Calu3 (cell line): Measurements from ENCODE around the gene UNC13B. TPM values are rescaled to one million over a fixed set of nuclear protein-coding genes. Genes with fewer than 3 reads are reported as not detected.

Experiments used
- BruUV-seq: library from RNA; stranded (reverse); fragments of 400-500 nt; replicated peaks from 2 replicates; lab custom pipeline; 2021; lab: Mats Ljungman, UMichigan
- CTCF ChIA-PET: fragments of 300-600 bp; sonication (Branson Sonifier 250); formaldehyde crosslinking; loops from one replicate; lab custom pipeline; 2022; ENCODE audit warnings: antibody characterized with exemption; lab: Charles Lee
- DNase-seq: peaks from one replicate; pipeline ENCODE4 v3.0.0; 2022
- H3K27ac Mint-ChIP-seq: one replicate; pipeline ENCODE4 v1.8.0; 2022; ENCODE audit warnings: mixed read lengths; ENCODE audit not compliant: unreplicated experiment
- H3K27me3 Mint-ChIP-seq: one replicate; pipeline ENCODE4 v1.8.0; 2022; ENCODE audit warnings: mixed read lengths; ENCODE audit not compliant: unreplicated experiment
- H3K36me3 Mint-ChIP-seq: one replicate; pipeline ENCODE4 v1.8.0; 2022; ENCODE audit warnings: mild to moderate bottlenecking, moderate library complexity, mixed read lengths; ENCODE audit not compliant: insufficient read depth, unreplicated experiment
- H3K4me1 Mint-ChIP-seq: one replicate; pipeline ENCODE4 v1.8.0; 2022; ENCODE audit warnings: mild to moderate bottlenecking, low read depth, mixed read lengths; ENCODE audit not compliant: unreplicated experiment
- H3K4me3 Mint-ChIP-seq: one replicate; pipeline ENCODE4 v1.8.0; 2022; ENCODE audit warnings: mild to moderate bottlenecking, low read depth, moderate library complexity, mixed read lengths; ENCODE audit not compliant: unreplicated experiment
- H3K9me3 Mint-ChIP-seq: one replicate; pipeline ENCODE4 v1.8.0; 2022; ENCODE audit warnings: low read depth, mixed read lengths; ENCODE audit not compliant: unreplicated experiment
- intact Hi-C: fragments of 100-400 bp; cut with micrococcal nuclease; formaldehyde crosslinking; loops from one replicate; pipeline ENCODE4 v1.10.0; 2022; ENCODE audit not compliant: unreplicated experiment
- total RNA-seq: library from RNA; stranded (reverse); gene quantifications from 2 replicates; pipeline ENCODE4 v1.2.3, GENCODE V29; 2022
- TF ChIP-seq, protein P1 (sequence below): fragments of 200-600 bp; IDR thresholded peaks from one replicate; pipeline ENCODE4 v1.8.0; 2022; ENCODE audit warnings: antibody characterized with exemption; ENCODE audit not compliant: unreplicated experiment

UNC13B gene
- total RNA-seq, 1 experiment from 2014 or later: 20.4 TPM

DNA sequence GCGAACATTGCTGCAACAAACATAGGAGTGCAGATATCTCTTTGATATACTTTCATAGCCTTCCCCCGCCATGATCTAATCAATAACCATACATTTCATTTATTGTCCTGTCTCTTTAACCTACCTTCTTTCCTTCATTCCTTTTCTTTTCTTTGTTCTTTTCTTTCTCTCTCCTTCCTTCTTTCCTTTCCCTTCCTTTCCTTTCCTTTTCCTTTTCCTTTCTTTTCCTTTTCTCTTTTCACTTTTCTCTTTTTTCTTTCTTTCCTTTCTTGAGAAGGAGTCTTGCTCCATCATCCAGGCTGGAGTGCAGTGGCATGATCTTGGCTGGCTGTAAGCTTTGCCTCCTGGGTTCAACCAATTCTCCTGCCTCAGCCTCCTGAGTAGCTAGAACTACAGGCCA, 100.3 kb downstream of the UNC13B start:
- Mint-ChIP-seq H3K36me3 (no peaks in the 10 kb centered on the region), H3K4me3 (no peak overlapping the region), H3K9me3 (no peaks in the 10 kb centered on the region), H3K4me1 (peaks cover 18% of the 10 kb centered on the region), H3K27me3 (no peaks in the 10 kb centered on the region), H3K27ac (no peak overlapping the region)
- intact Hi-C loops: no loop called here
- CTCF ChIA-PET: no interaction called here
- no peak for DNase-seq
- TF ChIP-seq, protein P1, sequence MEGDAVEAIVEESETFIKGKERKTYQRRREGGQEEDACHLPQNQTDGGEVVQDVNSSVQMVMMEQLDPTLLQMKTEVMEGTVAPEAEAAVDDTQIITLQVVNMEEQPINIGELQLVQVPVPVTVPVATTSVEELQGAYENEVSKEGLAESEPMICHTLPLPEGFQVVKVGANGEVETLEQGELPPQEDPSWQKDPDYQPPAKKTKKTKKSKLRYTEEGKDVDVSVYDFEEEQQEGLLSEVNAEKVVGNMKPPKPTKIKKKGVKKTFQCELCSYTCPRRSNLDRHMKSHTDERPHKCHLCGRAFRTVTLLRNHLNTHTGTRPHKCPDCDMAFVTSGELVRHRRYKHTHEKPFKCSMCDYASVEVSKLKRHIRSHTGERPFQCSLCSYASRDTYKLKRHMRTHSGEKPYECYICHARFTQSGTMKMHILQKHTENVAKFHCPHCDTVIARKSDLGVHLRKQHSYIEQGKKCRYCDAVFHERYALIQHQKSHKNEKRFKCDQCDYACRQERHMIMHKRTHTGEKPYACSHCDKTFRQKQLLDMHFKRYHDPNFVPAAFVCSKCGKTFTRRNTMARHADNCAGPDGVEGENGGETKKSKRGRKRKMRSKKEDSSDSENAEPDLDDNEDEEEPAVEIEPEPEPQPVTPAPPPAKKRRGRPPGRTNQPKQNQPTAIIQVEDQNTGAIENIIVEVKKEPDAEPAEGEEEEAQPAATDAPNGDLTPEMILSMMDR: no peak
- BruUV-seq: no TSS peak

- Mint-ChIP-seq H3K27ac (no peak overlapping the region), H3K4me1 (peaks cover 10% of the 10 kb centered on the region), H3K36me3 (no peaks in the 10 kb centered on the region), H3K9me3 (no peaks in the 10 kb centered on the region), H3K4me3 (no peak overlapping the region), H3K27me3 (no peaks in the 10 kb centered on the region)
- CTCF ChIA-PET: no interaction called here
- intact Hi-C loops: no loop called here
- no peak for DNase-seq
- TF ChIP-seq, protein P1: no peak
- no TSS peak for BruUV-seq
These were observed 105.9 kb downstream of the UNC13B start for GRCh38 chr9:35267710-35268109.

DNA sequence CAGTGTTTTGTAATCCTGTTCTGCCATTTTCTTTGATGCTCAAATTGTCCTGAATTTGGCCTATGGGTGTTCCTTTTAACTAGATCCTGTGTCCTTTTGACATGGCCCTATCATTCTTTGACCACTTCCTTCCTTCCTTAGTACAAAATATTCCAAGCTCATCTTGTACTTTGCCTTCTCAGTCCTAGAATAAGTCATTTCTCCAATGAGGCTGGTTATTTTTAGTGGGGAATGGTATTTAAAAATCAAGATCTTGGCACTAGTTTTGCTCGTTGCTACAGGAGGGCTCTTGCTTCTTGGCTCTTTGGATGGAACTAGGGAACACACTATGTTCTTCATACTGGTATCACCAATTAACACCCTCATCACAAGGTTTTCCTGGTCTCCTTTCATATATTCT, 108.1 kb downstream of the UNC13B start:
- intact Hi-C loops: no loop called here
- no peak for DNase-seq
- TF ChIP-seq, protein P1: no peak
- no TSS peak for BruUV-seq
- H3K9me3 Mint-ChIP-seq: no peaks in the 10 kb centered on the region
- peaks cover 10% of the 10 kb centered on the region for H3K4me1 Mint-ChIP-seq
- H3K4me3 Mint-ChIP-seq: no peak overlapping the region
- H3K27me3 Mint-ChIP-seq: no peaks in the 10 kb centered on the region
- CTCF ChIA-PET: no interaction called here
- H3K27ac Mint-ChIP-seq: no peak overlapping the region
- H3K36me3 Mint-ChIP-seq: no peaks in the 10 kb centered on the region

GRCh38 chr9:35271637-35272036, 109.8 kb downstream of the UNC13B start:
- peaks cover 10% of the 10 kb centered on the region for H3K4me1 Mint-ChIP-seq
- CTCF ChIA-PET: no interaction called here
- no peak overlapping the region for H3K4me3 Mint-ChIP-seq
- H3K27me3 Mint-ChIP-seq: no peaks in the 10 kb centered on the region
- BruUV-seq: no TSS peak
- no peak overlapping the region for H3K27ac Mint-ChIP-seq
- intact Hi-C loops: no loop called here
- TF ChIP-seq, protein P1: no peak
- H3K36me3 Mint-ChIP-seq: no peaks in the 10 kb centered on the region
- H3K9me3 Mint-ChIP-seq: no peaks in the 10 kb centered on the region
- DNase-seq: no peak
